Trophoblast cell (in vitro differentiated cells and primary cell): ENCODE results near the gene FAM72A.
"Not testable (repeated sequence)": the region's sequence is repeated elsewhere in the genome, so short reads cannot be mapped to it uniquely, and the experiment has no call there.

Experiments used
- DNase-seq, 2 donors: peaks; one replicate each; pipeline ENCODE4 v3.0.0-alpha.2; 2016
- H2AFZ ChIP-seq: 2 replicates; pipeline ENCODE4 v1.6.1; 2013; ENCODE audit warnings: low read length, moderate library complexity, mild to moderate bottlenecking; ENCODE audit not compliant: insufficient read depth, poor library complexity
- H2AK5ac ChIP-seq: 2 replicates; pipeline ENCODE4 v1.6.1; 2013; ENCODE audit warnings: mild to moderate bottlenecking, low read length
- H2BK120ac ChIP-seq: 2 replicates; pipeline ENCODE4 v1.6.1; 2013; ENCODE audit warnings: low read length, mild to moderate bottlenecking, moderate library complexity; ENCODE audit not compliant: insufficient read depth, poor library complexity
- H2BK12ac ChIP-seq: 2 replicates; pipeline ENCODE4 v1.6.1; 2013; ENCODE audit warnings: mild to moderate bottlenecking, low read length, moderate library complexity
- H2BK5ac ChIP-seq: 2 replicates; pipeline ENCODE4 v1.6.1; 2013; ENCODE audit warnings: low read length, low read depth, moderate library complexity, mild to moderate bottlenecking; ENCODE audit not compliant: poor library complexity
- H3K14ac ChIP-seq: 2 replicates; pipeline ENCODE4 v1.6.1; 2013; ENCODE audit warnings: mild to moderate bottlenecking, low read length
- H3K18ac ChIP-seq: 2 replicates; pipeline ENCODE4 v1.6.1; 2013; ENCODE audit warnings: mild to moderate bottlenecking, low read length
- H3K23ac ChIP-seq: 2 replicates; pipeline ENCODE4 v1.6.1; 2013; ENCODE audit warnings: low read length
- H3K27ac ChIP-seq: 2 replicates; pipeline ENCODE4 v1.5.1; 2013; ENCODE audit warnings: low read depth, mild to moderate bottlenecking, inconsistent platforms, low read length, moderate library complexity
- H3K27me3 ChIP-seq: 2 replicates; pipeline ENCODE4 v1.6.1; 2013; ENCODE audit warnings: inconsistent platforms, mild to moderate bottlenecking, low read length, moderate library complexity; ENCODE audit not compliant: insufficient read depth
- H3K36me3 ChIP-seq, 2 experiments: 1 replicate in 1 of 2; 2 replicates in 1 of 2; pipeline ENCODE4 v1.6.1; 2013; ENCODE audit warnings: low read length in 2 of 2, mild to moderate bottlenecking in 2 of 2, moderate library complexity in 1 of 2; ENCODE audit not compliant: insufficient read depth in 2 of 2, control insufficient read depth in 1 of 2
- H3K4ac ChIP-seq: 2 replicates; pipeline ENCODE4 v1.6.1; 2013; ENCODE audit warnings: low read depth, mild to moderate bottlenecking, low read length, moderate library complexity
- H3K4me1 ChIP-seq, 2 experiments: 1 replicate in 1 of 2; 2 replicates in 1 of 2; pipeline ENCODE4 v1.6.1; 2013; ENCODE audit warnings: low read length in 2 of 2, mild to moderate bottlenecking in 2 of 2, moderate library complexity in 1 of 2; ENCODE audit not compliant: insufficient read depth in 2 of 2, control insufficient read depth in 1 of 2
- H3K4me2 ChIP-seq: 2 replicates; pipeline ENCODE4 v1.6.1; 2013; ENCODE audit warnings: inconsistent platforms, mild to moderate bottlenecking, low read length, moderate library complexity
- H3K4me3 ChIP-seq: 2 replicates; pipeline ENCODE4 v1.5.1; 2013; ENCODE audit warnings: mild to moderate bottlenecking, low read depth, low read length, inconsistent platforms
- H3K79me1 ChIP-seq: one replicate; pipeline ENCODE4 v1.6.1; 2013; ENCODE audit warnings: low read length
- H3K79me2 ChIP-seq: 2 replicates; pipeline ENCODE4 v1.6.1; 2013; ENCODE audit warnings: low read length, mild to moderate bottlenecking; ENCODE audit not compliant: control insufficient read depth, insufficient read depth, poor library complexity
- H3K9ac ChIP-seq: 2 replicates; pipeline ENCODE4 v1.6.1; 2013; ENCODE audit warnings: mild to moderate bottlenecking, low read length
- H3K9me3 ChIP-seq: 2 replicates; pipeline ENCODE4 v1.6.1; 2013; ENCODE audit warnings: low read depth, mild to moderate bottlenecking, control low read depth, inconsistent platforms, low read length; ENCODE audit not compliant: insufficient read depth
- H4K12ac ChIP-seq: 2 replicates; pipeline ENCODE4 v1.6.1; 2013; ENCODE audit warnings: low read depth, mild to moderate bottlenecking, low read length, moderate library complexity
- H4K8ac ChIP-seq: 2 replicates; pipeline ENCODE4 v1.6.1; 2013; ENCODE audit warnings: low read depth, mild to moderate bottlenecking, low read length, moderate library complexity
- H4K91ac ChIP-seq: one replicate; pipeline ENCODE4 v1.6.1; 2013; ENCODE audit warnings: low read depth, mild to moderate bottlenecking, low read length, moderate library complexity
- WGBS: extraction: QIAGEN DNeasy Blood & Tissue Kit; methylation state at CpG from one replicate; pipeline ENCODE4 v1.1.7; 2013; ENCODE audit warnings: missing lambda C conversion rate; ENCODE audit not compliant: insufficient read length, insufficient coverage; ENCODE audit errors: extremely low coverage; 5-methylcytosine and 5-hydroxymethylcytosine counted together

FAM72A gene

GRCh38 chr1:206210802-206211201 lies 8.2 kb upstream of the FAM72A start:
- WGBS = no CpG with 5 or more reads among the region's 1 CpG
- not testable (repeated sequence) for H3K4ac ChIP-seq, H2AFZ ChIP-seq, H2BK12ac ChIP-seq, H2AK5ac ChIP-seq, H3K9ac ChIP-seq, H3K4me3 ChIP-seq, H3K18ac ChIP-seq, DNase-seq, H3K23ac ChIP-seq, H4K8ac ChIP-seq, H3K27ac ChIP-seq, H4K12ac ChIP-seq, H2BK5ac ChIP-seq, H3K14ac ChIP-seq, H3K36me3 ChIP-seq, H3K27me3 ChIP-seq, H2BK120ac ChIP-seq, H3K79me2 ChIP-seq, H3K4me1 ChIP-seq, H3K4me2 ChIP-seq, H3K9me3 ChIP-seq, H3K79me1 ChIP-seq, H4K91ac ChIP-seq

GRCh38 chr1:206205569-206205968 lies 2.9 kb upstream of the FAM72A start:
- WGBS = no CpG with 5 or more reads among the region's 31 CpGs
- H3K9me3 ChIP-seq, H3K4me2 ChIP-seq, H2BK120ac ChIP-seq, DNase-seq, H4K8ac ChIP-seq, H2BK5ac ChIP-seq, H3K23ac ChIP-seq, H3K4ac ChIP-seq, H3K27me3 ChIP-seq, H3K4me1 ChIP-seq, H4K12ac ChIP-seq, H3K14ac ChIP-seq, H3K79me2 ChIP-seq, H2AFZ ChIP-seq, H2BK12ac ChIP-seq, H3K79me1 ChIP-seq, H3K27ac ChIP-seq, H2AK5ac ChIP-seq, H3K4me3 ChIP-seq, H4K91ac ChIP-seq, H3K18ac ChIP-seq, H3K36me3 ChIP-seq, H3K9ac ChIP-seq: not testable (repeated sequence)

- H3K79me1 ChIP-seq, H2AK5ac ChIP-seq, H2BK12ac ChIP-seq, H3K9ac ChIP-seq, H3K4me3 ChIP-seq, H2BK120ac ChIP-seq, H4K12ac ChIP-seq, H3K79me2 ChIP-seq, H3K4me1 ChIP-seq, H3K18ac ChIP-seq, H3K14ac ChIP-seq, H4K8ac ChIP-seq, H3K36me3 ChIP-seq, H3K4ac ChIP-seq, H3K27me3 ChIP-seq, H3K23ac ChIP-seq, H2AFZ ChIP-seq, H3K9me3 ChIP-seq, H2BK5ac ChIP-seq: not testable (repeated sequence)
- H4K91ac ChIP-seq = peak overlapping the region; percentile 24
- peak overlapping the region; percentile 57 for H3K4me2 ChIP-seq
- peak; percentile 0 to 11 for DNase-seq
- H3K27ac ChIP-seq = peak overlapping the region; percentile 25
- WGBS = no CpG with 5 or more reads among the region's 25 CpGs
Observed at GRCh38 chr1:206204871-206205270, 2.2 kb upstream of the FAM72A start.

GRCh38 chr1:206204159-206204511 lies 1.5 kb upstream of the FAM72A start:
- H3K27ac ChIP-seq, H2AFZ ChIP-seq, H3K9me3 ChIP-seq, H3K27me3 ChIP-seq, H4K12ac ChIP-seq, H4K91ac ChIP-seq, H2BK120ac ChIP-seq, H4K8ac ChIP-seq, H3K18ac ChIP-seq, H3K9ac ChIP-seq, H3K79me2 ChIP-seq, DNase-seq, H3K79me1 ChIP-seq, H2AK5ac ChIP-seq, H3K4me1 ChIP-seq, H3K36me3 ChIP-seq, H2BK12ac ChIP-seq, H2BK5ac ChIP-seq, H3K4ac ChIP-seq, H3K23ac ChIP-seq: not testable (repeated sequence)
- peak overlapping the region; percentile 62 for H3K4me2 ChIP-seq
- H3K14ac ChIP-seq = peak overlapping the region; percentile 53
- WGBS = no CpG with 5 or more reads among the region's 25 CpGs
- H3K4me3 ChIP-seq = peak overlapping the region; percentile 69
